Measurements from ENCODE around the gene SLC46A1. TPM values are rescaled to one million over a fixed set of nuclear protein-coding genes. Genes with fewer than 3 reads are reported as not detected.
A peak's percentile ranks its signal among the peaks of the same experiment; 100 is the strongest.

SLC46A1 gene
- polyA plus RNA-seq, 1 experiment: 5.9 TPM

- H3K4me3 ChIP-seq (ENCODE audit: low read depth, low read length): no peak overlapping the region
- DNase-seq (ENCODE audit: low read depth): peak; percentile 68
- peaks cover 8% of the 10 kb centered on the region for H3K36me3 ChIP-seq (ENCODE audit: control insufficient read depth, insufficient read depth, low read length)
- CTCF ChIA-PET: no interaction called here
- H3K27me3 ChIP-seq (ENCODE audit: control insufficient read depth, insufficient read depth, low read length): no peaks in the 10 kb centered on the region
- TF ChIP-seq, protein P1, sequence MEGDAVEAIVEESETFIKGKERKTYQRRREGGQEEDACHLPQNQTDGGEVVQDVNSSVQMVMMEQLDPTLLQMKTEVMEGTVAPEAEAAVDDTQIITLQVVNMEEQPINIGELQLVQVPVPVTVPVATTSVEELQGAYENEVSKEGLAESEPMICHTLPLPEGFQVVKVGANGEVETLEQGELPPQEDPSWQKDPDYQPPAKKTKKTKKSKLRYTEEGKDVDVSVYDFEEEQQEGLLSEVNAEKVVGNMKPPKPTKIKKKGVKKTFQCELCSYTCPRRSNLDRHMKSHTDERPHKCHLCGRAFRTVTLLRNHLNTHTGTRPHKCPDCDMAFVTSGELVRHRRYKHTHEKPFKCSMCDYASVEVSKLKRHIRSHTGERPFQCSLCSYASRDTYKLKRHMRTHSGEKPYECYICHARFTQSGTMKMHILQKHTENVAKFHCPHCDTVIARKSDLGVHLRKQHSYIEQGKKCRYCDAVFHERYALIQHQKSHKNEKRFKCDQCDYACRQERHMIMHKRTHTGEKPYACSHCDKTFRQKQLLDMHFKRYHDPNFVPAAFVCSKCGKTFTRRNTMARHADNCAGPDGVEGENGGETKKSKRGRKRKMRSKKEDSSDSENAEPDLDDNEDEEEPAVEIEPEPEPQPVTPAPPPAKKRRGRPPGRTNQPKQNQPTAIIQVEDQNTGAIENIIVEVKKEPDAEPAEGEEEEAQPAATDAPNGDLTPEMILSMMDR (IDR thresholded peaks at IDR 0.05; ENCODE audit: insufficient read depth, low read depth, low read length): no peak
- POLR2A ChIA-PET: no interaction called here
Observed at GRCh38 chr17:28379814-28380801, 25.9 kb downstream of the SLC46A1 start.

DNA sequence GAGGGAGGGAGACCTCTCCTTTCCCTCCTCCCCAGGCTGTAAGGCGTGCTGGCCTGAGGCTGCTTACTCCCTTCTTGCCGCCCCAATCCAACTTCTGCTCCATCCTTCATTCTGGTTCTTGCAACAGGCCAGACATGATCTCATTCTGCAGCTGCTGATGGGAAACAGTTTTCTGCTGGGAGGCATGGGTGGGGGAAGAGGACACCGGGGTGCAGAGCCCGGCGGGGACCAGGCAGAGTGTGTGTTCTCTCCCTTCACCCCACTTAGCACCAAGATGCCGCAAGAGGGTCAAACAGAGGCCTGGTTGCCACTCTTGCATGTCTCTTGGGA is 33.1 kb downstream of the SLC46A1 start:
- TF ChIP-seq, protein P1 (IDR thresholded peaks at IDR 0.05; ENCODE audit: insufficient read depth, low read depth, low read length): no peak
- DNase-seq (ENCODE audit: low read depth): no peak
- Histone ChIP-seq H3K4me3 (ENCODE audit: low read depth, low read length) (peak overlapping the region; percentile 73), H3K36me3 (ENCODE audit: control insufficient read depth, insufficient read depth, low read length) (0 out of 2 replicates have a peak, but pooled peaks cover 2% of the 10 kb centered on the region), H3K27me3 (ENCODE audit: control insufficient read depth, insufficient read depth, low read length) (no peaks in the 10 kb centered on the region)
- ChIA-PET POLR2A (no interaction called here), CTCF (no interaction called here)

GRCh38 chr17:28372203-28372944 is 33.6 kb downstream of the SLC46A1 start:
- ChIA-PET CTCF (interaction anchor here (0.6 kb wide), 1 partner anchor 281 kb away, joined by 3 read pairs; no protein-coding TSS in a partner anchor), POLR2A (no interaction called here)

GRCh38 chr17:28371245-28372202 is 34.5 kb downstream of the SLC46A1 start, which contains the start of gene SARM1:
Gene SARM1 (plus strand): TSS chr17:28371694. CDS start chr17:28372033, 339 bp downstream.
- DNase-seq (ENCODE audit: low read depth): peak; percentile 62
- POLR2A ChIA-PET: no interaction called here
- no peaks in the 10 kb centered on the region for H3K27me3 ChIP-seq (ENCODE audit: control insufficient read depth, insufficient read depth, low read length)
- TF ChIP-seq, protein P1 (IDR thresholded peaks at IDR 0.05; ENCODE audit: insufficient read depth, low read depth, low read length): no peak
- peak within 1 kb of the TSS; percentile 73 for H3K4me3 ChIP-seq (ENCODE audit: low read depth, low read length)
- CTCF ChIA-PET: interaction anchor here (1.9 kb wide), 1 partner anchor 10 kb away, joined by 5 read pairs; no protein-coding TSS in a partner anchor
- H3K36me3 ChIP-seq (ENCODE audit: control insufficient read depth, insufficient read depth, low read length): no peaks in the 10 kb centered on the region

More at GRCh38 chr17:28372203-28372944, 33.6 kb downstream of the SLC46A1 start:
- H3K4me3 ChIP-seq (ENCODE audit: low read depth, low read length): peak overlapping the region; percentile 73
- 0 out of 2 replicates have a peak, but pooled peaks cover 1% of the 10 kb centered on the region for H3K36me3 ChIP-seq (ENCODE audit: control insufficient read depth, insufficient read depth, low read length)
- TF ChIP-seq, protein P1 (IDR thresholded peaks at IDR 0.05; ENCODE audit: insufficient read depth, low read depth, low read length): no peak
- no peaks in the 10 kb centered on the region for H3K27me3 ChIP-seq (ENCODE audit: control insufficient read depth, insufficient read depth, low read length)
- DNase-seq (ENCODE audit: low read depth): no peak

Data from BJ (cell line).